ENCODE results near the gene PTOV1. TPM values are rescaled to one million over a fixed set of nuclear protein-coding genes. Genes with fewer than 3 reads are reported as not detected.

Gene PTOV1
- total RNA-seq, 1 donor from 2014 or later: 168 TPM

DNA sequence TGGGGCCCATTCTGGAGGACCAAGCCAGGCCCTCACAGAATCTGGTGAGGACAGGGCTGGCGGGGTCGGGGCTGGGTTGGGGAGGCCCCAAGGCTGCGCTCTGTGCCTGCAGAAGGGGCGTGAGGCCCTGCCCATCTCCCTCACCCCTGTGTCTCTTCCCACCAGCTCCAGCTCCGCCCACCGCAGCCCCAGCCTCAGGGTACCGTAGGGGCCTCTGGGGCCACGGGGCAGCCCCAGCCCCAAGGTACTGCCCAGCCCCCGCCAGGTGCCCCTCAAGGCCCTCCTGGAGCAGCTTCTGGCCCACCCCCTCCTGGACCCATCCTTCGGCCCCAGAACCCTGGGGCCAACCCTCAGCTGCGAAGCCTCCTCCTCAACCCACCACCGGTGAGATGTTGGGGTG is 15.4 kb upstream of the PTOV1 start:
- Mint-ChIP-seq H3K4me1 (ENCODE audit: low read depth) (peaks cover 11% of the 10 kb centered on the region), H3K27ac (ENCODE audit: unreplicated experiment) (no peak overlapping the region), H3K36me3 (ENCODE audit: low read depth) (peaks cover 41% of the 10 kb centered on the region)

DNA sequence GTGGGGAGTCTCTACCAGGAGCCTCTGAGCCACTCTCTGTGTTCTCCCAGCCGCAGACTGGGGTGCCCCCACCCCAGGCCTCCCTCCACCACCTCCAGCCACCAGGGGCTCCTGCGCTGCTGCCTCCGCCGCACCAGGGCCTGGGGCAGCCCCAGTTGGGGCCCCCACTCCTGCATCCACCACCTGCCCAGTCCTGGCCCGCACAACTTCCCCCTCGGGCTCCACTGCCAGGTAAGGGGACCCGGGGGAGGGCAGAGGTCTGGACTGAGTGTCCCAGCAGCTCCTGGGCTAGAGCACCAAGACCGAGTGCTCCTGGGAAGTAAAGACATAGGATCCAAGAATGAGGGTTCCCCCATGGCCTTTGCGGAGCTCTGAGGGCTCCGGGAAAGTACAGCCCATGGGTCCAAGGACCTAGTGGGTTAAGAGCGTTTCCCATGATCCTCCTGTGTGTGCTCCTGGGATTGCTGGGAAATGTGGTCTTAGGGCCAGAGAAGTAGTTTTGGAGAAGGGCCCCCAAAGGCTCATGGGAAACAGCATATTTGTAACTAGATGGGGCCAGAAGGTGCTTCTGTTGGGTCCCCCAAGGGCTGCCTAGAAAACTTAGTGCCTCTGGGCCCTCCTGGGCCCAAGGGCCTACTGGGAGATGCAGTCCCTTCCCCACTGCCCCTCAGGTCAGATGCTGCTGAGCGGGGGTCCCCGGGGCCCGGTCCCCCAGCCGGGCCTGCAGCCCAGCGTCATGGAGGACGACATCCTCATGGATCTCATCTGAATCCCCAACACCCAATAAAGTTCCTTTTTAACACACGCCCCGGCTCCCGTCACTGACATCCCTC is 14.6 kb upstream of the PTOV1 start:
- Mint-ChIP-seq H3K27me3 (ENCODE audit: low read depth) (no peaks in the 10 kb centered on the region), H3K36me3 (ENCODE audit: low read depth) (peaks cover 43% of the 10 kb centered on the region), H3K27ac (ENCODE audit: unreplicated experiment) (no peak overlapping the region), H3K9me3 (ENCODE audit: low read depth) (no peaks in the 10 kb centered on the region), H3K4me3 (ENCODE audit: unreplicated experiment) (no peak overlapping the region), H3K4me1 (ENCODE audit: low read depth) (peaks cover 11% of the 10 kb centered on the region)
- DNase-seq (ENCODE audit: low spot score): peak; percentile 69
- TF ChIP-seq, protein P1, sequence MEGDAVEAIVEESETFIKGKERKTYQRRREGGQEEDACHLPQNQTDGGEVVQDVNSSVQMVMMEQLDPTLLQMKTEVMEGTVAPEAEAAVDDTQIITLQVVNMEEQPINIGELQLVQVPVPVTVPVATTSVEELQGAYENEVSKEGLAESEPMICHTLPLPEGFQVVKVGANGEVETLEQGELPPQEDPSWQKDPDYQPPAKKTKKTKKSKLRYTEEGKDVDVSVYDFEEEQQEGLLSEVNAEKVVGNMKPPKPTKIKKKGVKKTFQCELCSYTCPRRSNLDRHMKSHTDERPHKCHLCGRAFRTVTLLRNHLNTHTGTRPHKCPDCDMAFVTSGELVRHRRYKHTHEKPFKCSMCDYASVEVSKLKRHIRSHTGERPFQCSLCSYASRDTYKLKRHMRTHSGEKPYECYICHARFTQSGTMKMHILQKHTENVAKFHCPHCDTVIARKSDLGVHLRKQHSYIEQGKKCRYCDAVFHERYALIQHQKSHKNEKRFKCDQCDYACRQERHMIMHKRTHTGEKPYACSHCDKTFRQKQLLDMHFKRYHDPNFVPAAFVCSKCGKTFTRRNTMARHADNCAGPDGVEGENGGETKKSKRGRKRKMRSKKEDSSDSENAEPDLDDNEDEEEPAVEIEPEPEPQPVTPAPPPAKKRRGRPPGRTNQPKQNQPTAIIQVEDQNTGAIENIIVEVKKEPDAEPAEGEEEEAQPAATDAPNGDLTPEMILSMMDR (IDR thresholded peaks at IDR 0.05): no peak

More for the DNA sequence above, 15.4 kb upstream of the PTOV1 start:
- Mint-ChIP-seq H3K4me3 (ENCODE audit: unreplicated experiment) (no peak overlapping the region), H3K27me3 (ENCODE audit: low read depth) (no peaks in the 10 kb centered on the region), H3K9me3 (ENCODE audit: low read depth) (no peaks in the 10 kb centered on the region)
- TF ChIP-seq, protein P1 (IDR thresholded peaks at IDR 0.05): no peak
- DNase-seq (ENCODE audit: low spot score): no peak

DNA sequence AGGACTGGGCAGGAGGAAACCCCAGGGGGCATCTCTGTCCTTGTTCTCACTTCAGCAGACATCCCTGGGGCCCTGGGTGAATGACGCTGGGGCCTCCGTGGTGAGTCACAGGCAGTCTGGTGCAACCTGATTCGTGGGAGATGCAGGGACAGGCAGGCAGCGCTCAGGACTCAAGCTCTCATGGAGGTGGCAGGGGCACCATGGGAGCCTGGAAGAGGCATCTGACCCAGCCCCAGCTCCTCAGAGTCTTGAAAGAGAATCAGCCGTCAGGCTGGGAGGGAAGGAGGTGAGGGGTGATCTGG is 14.0 kb upstream of the PTOV1 start:
- Mint-ChIP-seq H3K27ac (ENCODE audit: unreplicated experiment) (no peak overlapping the region), H3K4me1 (ENCODE audit: low read depth) (peaks cover 11% of the 10 kb centered on the region), H3K36me3 (ENCODE audit: low read depth) (peaks cover 40% of the 10 kb centered on the region), H3K27me3 (ENCODE audit: low read depth) (no peaks in the 10 kb centered on the region), H3K9me3 (ENCODE audit: low read depth) (no peaks in the 10 kb centered on the region), H3K4me3 (ENCODE audit: unreplicated experiment) (no peak overlapping the region)
- TF ChIP-seq, protein P1 (IDR thresholded peaks at IDR 0.05): no peak
- peak; percentile 71 for DNase-seq (ENCODE audit: low spot score)

DNA sequence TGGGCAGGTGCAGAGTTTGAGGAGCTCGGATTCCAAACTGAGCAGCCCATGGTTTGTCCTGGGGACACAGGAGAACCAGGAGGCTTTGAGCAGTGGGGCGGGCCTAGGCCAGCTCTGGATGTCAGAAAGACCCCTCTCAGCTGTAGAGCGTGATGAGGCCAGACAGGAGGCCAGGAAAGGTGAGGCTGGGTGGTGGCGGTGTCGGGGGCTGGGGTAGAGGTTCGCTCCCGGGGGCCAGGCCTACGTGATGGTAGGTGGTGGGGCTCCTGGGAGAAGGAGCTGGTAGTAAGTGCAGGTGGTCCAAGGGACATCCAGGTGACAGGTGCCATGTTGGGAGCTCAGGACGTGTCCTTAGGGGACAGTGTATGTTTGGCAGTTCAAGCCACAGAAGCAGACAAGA is 13.5 kb upstream of the PTOV1 start:
- H3K27me3 Mint-ChIP-seq (ENCODE audit: low read depth): no peaks in the 10 kb centered on the region
- TF ChIP-seq, protein P1 (IDR thresholded peaks at IDR 0.05): no peak
- DNase-seq (ENCODE audit: low spot score): peak; percentile 81
- H3K4me3 Mint-ChIP-seq (ENCODE audit: unreplicated experiment): no peak overlapping the region
- H3K4me1 Mint-ChIP-seq (ENCODE audit: low read depth): peaks cover 8% of the 10 kb centered on the region
- peaks cover 37% of the 10 kb centered on the region for H3K36me3 Mint-ChIP-seq (ENCODE audit: low read depth)
- no peak overlapping the region for H3K27ac Mint-ChIP-seq (ENCODE audit: unreplicated experiment)
- no peaks in the 10 kb centered on the region for H3K9me3 Mint-ChIP-seq (ENCODE audit: low read depth)

DNA sequence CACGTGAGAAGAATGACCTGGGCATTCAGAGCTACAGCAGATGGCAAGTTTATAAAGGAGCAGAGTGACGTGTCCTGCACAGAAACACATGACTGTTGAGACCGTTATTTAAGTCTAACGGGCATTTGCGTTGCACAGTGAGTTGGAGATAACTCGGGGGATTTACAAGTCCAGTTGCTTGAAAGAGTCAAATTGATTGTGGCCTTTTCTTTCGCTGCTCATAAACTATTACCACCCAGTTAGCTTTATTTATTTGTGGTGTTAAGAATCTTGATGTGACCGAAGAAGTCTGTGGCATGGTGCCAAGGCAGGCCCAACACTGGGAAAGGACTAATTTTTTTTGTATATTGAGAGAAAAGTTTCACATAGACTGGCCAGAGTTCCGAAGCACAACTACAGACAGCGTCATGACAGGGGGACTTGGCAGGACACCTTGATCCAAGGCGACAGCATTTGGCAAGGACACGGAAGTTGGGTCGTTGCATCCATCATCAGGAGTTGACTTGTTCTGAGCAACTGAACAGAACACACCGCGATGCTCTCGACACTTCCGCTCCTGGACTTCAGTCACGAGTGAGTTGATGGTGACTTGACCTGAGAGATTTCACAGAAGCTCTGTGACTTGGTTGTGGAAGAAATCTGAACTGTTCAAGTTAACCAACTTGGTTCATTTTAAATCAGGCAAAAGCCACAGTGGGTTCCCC is 11.9 kb upstream of the PTOV1 start:
- Mint-ChIP-seq H3K4me1 (ENCODE audit: low read depth) (peaks cover 5% of the 10 kb centered on the region), H3K27ac (ENCODE audit: unreplicated experiment) (no peak overlapping the region)
- no peak for DNase-seq (ENCODE audit: low spot score)

More for the DNA sequence above, 11.9 kb upstream of the PTOV1 start:
- TF ChIP-seq, protein P1 (IDR thresholded peaks at IDR 0.05): no peak
- no peak overlapping the region for H3K4me3 Mint-ChIP-seq (ENCODE audit: unreplicated experiment)
- H3K27me3 Mint-ChIP-seq (ENCODE audit: low read depth): no peaks in the 10 kb centered on the region
- peaks cover 33% of the 10 kb centered on the region for H3K36me3 Mint-ChIP-seq (ENCODE audit: low read depth)
- H3K9me3 Mint-ChIP-seq (ENCODE audit: low read depth): no peaks in the 10 kb centered on the region
